Measurements from ENCODE around the gene NSRP1.
"Not testable (repeated sequence)": the region's sequence is repeated elsewhere in the genome, so short reads cannot be mapped to it uniquely, and the experiment has no call there.

Gene NSRP1

GRCh38 chr17:30174556-30174955 lies 57.9 kb downstream of the NSRP1 start:
- in situ Hi-C loops (cut with HindIII; ENCODE audit: low sequenced_read_pairs) = no loop called here

- in situ Hi-C loops (cut with HindIII; ENCODE audit: low sequenced_read_pairs) = no loop called here
Measured at GRCh38 chr17:30176855-30177254, 60.2 kb downstream of the NSRP1 start.

DNA sequence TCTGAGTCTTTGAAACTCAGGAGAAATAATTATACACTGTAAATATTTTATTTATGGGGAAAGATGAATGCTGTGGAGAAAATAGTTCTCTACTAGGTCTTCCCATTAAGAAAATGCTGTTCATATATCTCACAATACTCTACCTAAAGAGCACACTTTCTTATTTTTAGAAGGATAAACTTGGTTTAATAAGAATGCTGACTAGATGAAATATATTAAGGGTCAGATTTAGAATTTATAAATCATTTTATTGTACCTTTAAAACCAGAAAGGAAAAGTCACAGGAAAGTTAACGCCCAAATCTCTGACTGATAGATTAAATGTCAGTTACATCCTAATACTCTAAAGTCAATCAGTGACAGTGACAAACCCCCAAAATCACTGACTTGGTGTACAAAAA lies 70.1 kb downstream of the NSRP1 start:
- in situ Hi-C loops (cut with HindIII; ENCODE audit: low sequenced_read_pairs) = no loop called here

- in situ Hi-C loops (cut with HindIII; ENCODE audit: low sequenced_read_pairs) = no loop called here
Measured at GRCh38 chr17:30187573-30187972, 71.0 kb downstream of the NSRP1 start.

DNA sequence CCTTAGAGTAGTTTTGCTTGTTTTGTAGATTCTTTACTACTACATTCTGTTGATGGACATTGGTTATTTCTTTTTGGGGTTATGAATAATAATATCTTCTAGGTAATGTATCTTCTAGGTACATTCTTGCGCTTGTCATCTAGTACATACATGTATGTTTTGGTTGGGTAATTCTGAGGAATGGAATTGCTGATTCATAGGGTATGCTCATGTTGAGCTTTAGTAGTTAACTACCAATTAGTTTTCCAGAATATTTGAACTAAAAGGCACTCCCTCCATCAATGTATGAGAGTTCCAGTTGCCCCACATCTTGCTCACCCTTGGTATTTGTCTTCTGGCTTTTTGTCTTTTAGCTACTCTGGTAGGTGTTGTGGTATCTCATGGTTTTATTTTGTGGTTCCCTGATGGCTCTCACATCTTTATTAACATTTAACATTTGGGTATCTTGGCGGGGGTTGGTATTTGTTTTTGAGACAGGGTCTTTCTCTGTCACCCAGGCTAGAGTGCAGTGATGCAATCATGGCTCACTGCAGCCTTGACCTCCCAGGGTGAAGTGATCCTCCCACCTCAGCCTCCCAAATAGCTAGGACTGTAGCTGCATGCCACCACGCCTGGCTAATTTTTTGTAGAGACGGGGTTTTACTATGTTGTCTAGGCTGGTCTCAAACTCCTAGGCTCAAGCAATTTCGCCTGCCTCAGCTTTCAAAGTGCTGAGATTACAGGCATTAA lies 71.8 kb downstream of the NSRP1 start:
- in situ Hi-C loops (cut with HindIII; ENCODE audit: low sequenced_read_pairs) = no loop called here

DNA sequence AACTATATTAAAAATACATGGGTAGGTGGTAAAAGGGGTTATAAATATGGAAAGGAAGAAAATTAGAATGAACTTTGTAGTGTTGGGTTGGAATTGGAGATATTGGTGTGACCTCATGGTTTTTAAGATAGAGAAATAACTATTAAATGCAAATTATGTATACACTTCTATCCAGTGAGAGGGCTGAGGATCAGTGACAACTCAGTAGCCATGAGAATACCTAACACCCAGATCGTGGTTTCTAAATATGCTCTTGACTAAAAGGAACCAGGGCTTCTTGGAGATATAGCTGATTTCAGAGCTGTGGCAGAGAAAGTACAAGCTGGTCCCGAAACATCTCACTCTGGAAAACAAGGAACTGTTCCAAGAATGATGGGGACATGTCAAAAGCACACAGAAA lies 74.5 kb downstream of the NSRP1 start:
- in situ Hi-C loops (cut with HindIII; ENCODE audit: low sequenced_read_pairs) = loop anchor here (10.0 kb wide), 1 partner anchor 246 kb away; the partner anchor contains the start of gene EFCAB5

- in situ Hi-C loops (cut with HindIII; ENCODE audit: low sequenced_read_pairs) = loop anchor here (5.0 to 10.0 kb wide), 3 partner anchors 41 to 252 kb away; partner anchors contain the start of genes EFCAB5 and SLC6A4
Measured at GRCh38 chr17:30196504-30196903, 79.9 kb downstream of the NSRP1 start.

- in situ Hi-C loops (cut with HindIII; ENCODE audit: low sequenced_read_pairs) = loop anchor here (5.0 to 10.0 kb wide), 3 partner anchors 40 to 253 kb away; partner anchors contain the start of genes EFCAB5 and SLC6A4
Measured at GRCh38 chr17:30197416-30197815, 80.8 kb downstream of the NSRP1 start.

DNA sequence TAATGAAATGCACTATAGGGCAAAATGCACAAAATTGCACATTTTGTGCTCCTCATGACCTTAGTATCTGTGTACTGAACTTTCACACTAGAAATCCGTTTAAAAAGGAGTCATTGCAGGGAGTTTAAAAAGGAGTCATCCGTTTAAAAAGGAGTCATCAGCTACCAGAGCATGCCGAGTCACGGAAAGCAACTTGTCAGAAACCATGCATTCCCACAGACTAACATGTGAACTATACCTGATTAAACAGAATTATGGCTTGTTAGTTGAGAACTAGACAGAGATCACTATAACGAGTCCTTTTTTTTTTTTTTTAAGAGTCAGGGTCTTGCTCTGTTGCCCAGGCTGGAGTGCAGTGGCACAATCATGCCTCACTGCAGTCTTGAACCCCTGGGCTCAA lies 83.0 kb downstream of the NSRP1 start:
- in situ Hi-C loops (cut with HindIII; ENCODE audit: low sequenced_read_pairs) = loop anchor here (5.0 to 10.0 kb wide), 3 partner anchors 38 to 255 kb away; partner anchors contain the start of genes EFCAB5 and SLC6A4

GRCh38 chr17:30200106-30200505 lies 83.5 kb downstream of the NSRP1 start:
- in situ Hi-C loops (cut with HindIII; ENCODE audit: low sequenced_read_pairs) = no loop called here

- in situ Hi-C loops (cut with HindIII; ENCODE audit: low sequenced_read_pairs) = not testable (repeated sequence)
Measured at GRCh38 chr17:30200656-30201055, 84.0 kb downstream of the NSRP1 start.

GRCh38 chr17:30203471-30203981 lies 86.9 kb downstream of the NSRP1 start:
- in situ Hi-C loops (cut with HindIII; ENCODE audit: low sequenced_read_pairs) = no loop called here

GRCh38 chr17:30207655-30208054 lies 91.0 kb downstream of the NSRP1 start:
- in situ Hi-C loops (cut with HindIII; ENCODE audit: low sequenced_read_pairs) = no loop called here

DNA sequence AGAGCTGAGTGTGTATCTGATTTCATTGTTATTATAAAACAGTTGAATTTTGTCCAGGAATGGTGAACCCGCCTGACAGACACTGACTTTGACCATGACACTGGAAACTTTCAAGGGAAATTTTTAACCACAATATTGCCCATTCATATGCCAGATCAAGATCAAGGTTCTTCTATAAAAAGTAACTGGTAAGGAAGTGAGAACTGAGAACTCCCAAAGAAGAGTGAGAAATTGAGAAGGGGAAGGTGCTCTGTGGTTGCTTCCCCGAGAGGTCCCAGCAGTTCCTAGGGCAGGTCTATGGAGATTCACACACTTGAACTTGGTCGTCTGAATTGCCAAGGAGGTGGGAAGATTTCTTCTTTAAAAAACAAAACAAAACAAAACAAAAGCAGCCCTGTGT lies 91.6 kb downstream of the NSRP1 start:
- in situ Hi-C loops (cut with HindIII; ENCODE audit: low sequenced_read_pairs) = no loop called here

- in situ Hi-C loops (cut with HindIII; ENCODE audit: low sequenced_read_pairs) = no loop called here
Measured at GRCh38 chr17:30209930-30210329, 93.3 kb downstream of the NSRP1 start.

GRCh38 chr17:30210366-30210765 lies 93.8 kb downstream of the NSRP1 start:
- in situ Hi-C loops (cut with HindIII; ENCODE audit: low sequenced_read_pairs) = no loop called here

GRCh38 chr17:30210901-30211300 lies 94.3 kb downstream of the NSRP1 start:
- in situ Hi-C loops (cut with HindIII; ENCODE audit: low sequenced_read_pairs) = no loop called here

- in situ Hi-C loops (cut with HindIII; ENCODE audit: low sequenced_read_pairs) = no loop called here
Measured at GRCh38 chr17:30211371-30211770, 94.8 kb downstream of the NSRP1 start.

DNA sequence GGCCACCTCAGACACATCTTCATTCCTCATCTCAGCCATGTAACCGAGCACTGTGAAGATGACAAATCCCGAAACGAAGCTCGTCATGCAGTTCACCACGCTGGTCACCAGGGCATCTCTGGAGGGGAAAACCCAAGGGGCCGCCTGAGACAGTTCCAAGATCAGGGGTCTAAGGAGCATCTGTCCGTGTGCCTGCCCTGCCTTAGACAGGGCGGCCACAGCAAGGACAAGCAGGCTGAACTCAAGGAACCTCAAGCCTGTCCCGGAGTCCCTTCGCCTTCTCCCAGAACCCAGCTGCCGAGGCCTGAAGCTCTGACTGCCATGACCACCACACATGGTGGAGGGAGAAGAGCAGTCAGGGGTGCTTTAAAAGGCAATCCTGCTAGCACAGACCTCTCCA lies 96.1 kb downstream of the NSRP1 start:
- in situ Hi-C loops (cut with HindIII; ENCODE audit: low sequenced_read_pairs) = no loop called here

DNA sequence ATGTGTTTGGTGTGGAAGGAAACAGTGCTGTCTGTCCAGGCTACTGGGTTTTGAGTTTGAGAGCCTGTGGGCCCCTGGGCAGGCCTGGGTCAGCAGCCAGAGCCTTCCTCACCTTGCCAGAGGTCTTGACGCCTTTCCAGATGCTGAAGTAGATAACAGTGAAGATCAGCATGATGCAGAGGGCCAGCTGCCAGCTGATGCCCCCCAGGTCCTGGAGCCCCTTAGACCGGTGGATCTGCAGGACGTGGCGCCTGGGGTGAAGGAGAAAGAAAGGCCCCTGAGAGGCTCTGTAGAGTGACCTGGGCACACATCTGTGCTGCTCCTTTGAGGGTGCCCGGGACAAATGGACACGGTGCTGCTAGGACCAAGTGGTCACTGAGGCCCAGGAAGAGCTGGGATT lies 100.4 kb downstream of the NSRP1 start:
- in situ Hi-C loops (cut with HindIII; ENCODE audit: low sequenced_read_pairs) = no loop called here

DNA sequence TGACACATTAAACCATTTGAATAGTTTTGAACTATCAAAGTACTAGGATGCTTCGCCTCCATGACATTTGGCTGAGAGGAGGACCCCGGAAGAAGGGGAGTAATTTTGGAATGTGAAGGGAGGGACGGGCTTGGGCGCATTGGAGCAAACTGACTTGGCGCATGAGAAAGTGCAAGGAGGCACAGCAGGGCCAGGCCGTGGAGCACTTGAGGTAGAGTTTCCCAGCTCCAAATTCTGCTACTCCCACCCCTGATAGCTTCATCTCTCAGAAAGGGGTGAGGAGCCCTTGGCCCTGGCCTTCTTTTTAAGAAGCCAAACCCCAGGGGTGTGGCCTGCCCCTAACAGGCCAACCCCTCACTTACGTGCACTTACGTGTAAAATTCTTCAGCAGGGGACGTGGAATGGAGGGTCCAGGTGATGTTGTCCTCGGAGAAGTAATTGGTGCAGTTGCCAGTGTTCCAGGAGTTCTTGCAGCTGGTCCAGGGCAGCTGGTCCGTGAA lies 101.2 kb downstream of the NSRP1 start:
- in situ Hi-C loops (cut with HindIII; ENCODE audit: low sequenced_read_pairs) = no loop called here

DNA sequence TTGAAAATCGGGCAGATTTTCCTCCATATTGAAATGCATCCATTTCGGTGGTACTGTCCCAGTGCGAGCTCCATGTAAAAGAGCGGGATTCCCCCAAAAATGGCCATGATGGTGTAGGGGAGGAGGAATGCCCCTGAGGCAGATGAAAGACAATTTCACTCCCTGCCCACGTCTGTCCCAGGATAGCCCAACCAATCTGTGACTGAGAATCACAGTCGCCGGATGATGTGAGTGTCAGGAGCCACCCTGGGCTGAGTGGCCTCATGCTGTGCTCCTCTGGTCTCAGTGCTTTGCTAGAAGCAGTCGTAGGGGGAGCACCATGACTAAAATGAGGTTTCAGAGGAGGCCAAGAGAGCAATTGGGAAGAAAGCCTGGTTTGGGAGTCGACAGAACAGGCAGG lies 102.2 kb downstream of the NSRP1 start:
- in situ Hi-C loops (cut with HindIII; ENCODE audit: low sequenced_read_pairs) = no loop called here

Measured in endothelial cell of hepatic sinusoid (primary cell).